PC-3 (cell line): ENCODE results near the gene SGTA.

Source experiments
- CTCF ChIP-seq: fragments of 300-600 bp; sonication (generic); conservative IDR thresholded peaks from 2 replicates; pipeline ENCODE4 v1.5.1; 2017; ENCODE audit warnings: antibody characterized with exemption, low read depth, mild to moderate bottlenecking, low read length
- EZH2 ChIP-seq: fragments of 300-600 bp; sonication (generic); IDR thresholded peaks from one replicate; pipeline ENCODE4 v1.6.1; 2017; ENCODE audit warnings: antibody characterized with exemption, mild to moderate bottlenecking, low read length; ENCODE audit not compliant: unreplicated experiment
- EZH2phosphoT487 ChIP-seq: fragments of 300-600 bp; sonication (generic); IDR thresholded peaks from 2 replicates; pipeline ENCODE4 v1.6.1; 2018; ENCODE audit warnings: mild to moderate bottlenecking, antibody characterized with exemption, low read length, borderline replicate concordance

GRCh38 chr19:2758601-2759313 is 24.3 kb downstream of the SGTA start:
- no peak for TF ChIP-seq EZH2
- no peak for TF ChIP-seq CTCF
- no peak for TF ChIP-seq EZH2phosphoT487
